Activated CD4-positive, alpha-beta memory T cell treated with anti-CD3 and anti-CD28 coated beads, Interleukin-2, amount 10 ng/mL, durations not matched to agents 7 days and 5 days (primary cell): Measurements from ENCODE around the gene DOCK3. TPM values are rescaled to one million over a fixed set of nuclear protein-coding genes. Genes with fewer than 3 reads are reported as not detected.
"Not testable (repeated sequence)": the region's sequence is repeated elsewhere in the genome, so short reads cannot be mapped to it uniquely, and the experiment has no call there.

Source experiments
- CTCF ChIA-PET: fragments of 350-600 bp; sonication (Branson Sonifier 250); formaldehyde crosslinking; loops from one replicate; lab custom pipeline; 2021; ENCODE audit warnings: antibody characterized with exemption, inconsistent platforms; lab: Charles Lee
- POLR2A ChIA-PET: fragments of 350-600 bp; sonication (Branson Sonifier 250); formaldehyde crosslinking; loops from one replicate; lab custom pipeline; 2021; ENCODE audit warnings: antibody characterized with exemption; lab: Charles Lee
- DNase-seq: peaks from one replicate; pipeline ENCODE4 v3.0.0-alpha.2; 2020
- H3K27ac Mint-ChIP-seq: one replicate; pipeline ENCODE4 v1.8.0; 2021; ENCODE audit warnings: mild to moderate bottlenecking, mixed read lengths
- H3K27me3 Mint-ChIP-seq: one replicate; pipeline ENCODE4 v1.8.0; 2021; ENCODE audit warnings: mixed read lengths
- H3K36me3 Mint-ChIP-seq: one replicate; pipeline ENCODE4 v1.8.0; 2021; ENCODE audit warnings: low read depth, mixed read lengths
- H3K4me1 Mint-ChIP-seq: one replicate; pipeline ENCODE4 v1.8.0; 2021; ENCODE audit warnings: mixed read lengths
- H3K4me3 Mint-ChIP-seq: one replicate; pipeline ENCODE4 v1.8.0; 2021; ENCODE audit warnings: mild to moderate bottlenecking, mixed read lengths
- H3K9me3 Mint-ChIP-seq: one replicate; pipeline ENCODE4 v1.8.0; 2021; ENCODE audit warnings: mixed read lengths
- total RNA-seq, 2 experiments: library from RNA; stranded (reverse); gene quantifications; one replicate each; pipeline ENCODE4 v1.2.3, GENCODE V29; 2021

The DOCK3 gene
- total RNA-seq, 2 experiments from 2014 or later = 1.6 to 1.7 TPM

GRCh38 chr3:51141573-51141972, 466.8 kb downstream of the DOCK3 start:
- no peaks in the 10 kb centered on the region for H3K27me3 Mint-ChIP-seq
- no peaks in the 10 kb centered on the region for H3K9me3 Mint-ChIP-seq
- ChIA-PET POLR2A (interaction anchor here (1.2 kb wide), 1 partner anchor 14 kb away, joined by 3 read pairs; no protein-coding TSS in a partner anchor), CTCF (interaction anchor here (0.7 kb wide), 1 partner anchor 192 kb away, joined by 3 read pairs; no protein-coding TSS in a partner anchor)
- H3K36me3 Mint-ChIP-seq = no peaks in the 10 kb centered on the region
- H3K27ac Mint-ChIP-seq = no peak overlapping the region
- no peak for DNase-seq
- no peaks in the 10 kb centered on the region for H3K4me1 Mint-ChIP-seq
- H3K4me3 Mint-ChIP-seq = no peak overlapping the region

GRCh38 chr3:51145811-51146585, 471.3 kb downstream of the DOCK3 start:
- POLR2A ChIA-PET = no interaction called here
- DNase-seq = no peak
- CTCF ChIA-PET = no interaction called here

DNA sequence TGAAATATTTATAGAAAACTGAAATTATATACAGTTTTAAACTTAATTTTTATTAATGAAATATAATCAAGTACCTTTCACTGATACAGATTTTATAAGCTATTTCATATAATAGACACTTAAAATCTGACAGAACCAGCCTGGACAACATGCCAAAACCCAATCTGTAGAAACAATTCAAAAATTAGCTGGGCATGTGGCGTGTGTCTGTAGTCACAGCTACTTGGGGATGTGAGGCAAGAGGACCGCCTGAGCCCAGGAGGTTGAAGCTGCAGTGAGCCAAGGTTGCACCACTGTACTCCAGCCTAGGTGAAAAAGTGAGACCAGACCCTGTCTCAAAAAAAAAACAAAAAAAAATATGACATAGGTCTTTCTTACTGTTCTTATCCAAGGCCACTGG, 472.1 kb downstream of the DOCK3 start:
- no peak for DNase-seq
- Mint-ChIP-seq H3K9me3 (peaks cover 5% of the 10 kb centered on the region), H3K4me1 (no peaks in the 10 kb centered on the region), H3K27me3 (no peaks in the 10 kb centered on the region), H3K27ac (no peak overlapping the region), H3K4me3 (no peak overlapping the region), H3K36me3 (peaks cover 9% of the 10 kb centered on the region)
- CTCF ChIA-PET = no interaction called here
- POLR2A ChIA-PET = interaction anchor here (0.6 kb wide), 1 partner anchor 198 kb away, joined by 3 read pairs; no protein-coding TSS in a partner anchor

More at GRCh38 chr3:51145811-51146585, 471.3 kb downstream of the DOCK3 start:
- Mint-ChIP-seq H3K9me3 (peaks cover 5% of the 10 kb centered on the region), H3K4me3 (no peak overlapping the region), H3K27me3 (no peaks in the 10 kb centered on the region), H3K4me1 (no peaks in the 10 kb centered on the region), H3K27ac (no peak overlapping the region), H3K36me3 (peaks cover 9% of the 10 kb centered on the region)

DNA sequence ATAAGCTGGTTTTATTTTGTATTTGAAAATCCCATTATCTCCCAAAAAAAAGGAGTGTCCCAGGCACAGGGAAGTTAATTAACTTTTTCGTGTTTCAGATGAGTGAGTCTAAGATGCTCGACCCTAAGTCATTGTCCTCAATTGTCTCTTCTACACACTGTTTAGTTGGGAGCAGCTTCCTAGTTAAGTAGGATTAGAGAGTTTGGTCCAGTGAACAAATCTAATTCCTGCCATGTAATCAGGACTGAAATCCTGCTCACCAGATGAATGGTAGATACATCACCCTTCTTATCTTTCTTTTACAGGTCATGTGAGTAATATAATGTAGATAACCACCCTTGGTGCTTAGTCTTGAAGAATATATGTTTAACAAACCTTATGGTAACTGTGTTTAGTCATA, 481.4 kb downstream of the DOCK3 start:
- DNase-seq = no peak
- H3K36me3 Mint-ChIP-seq = no peaks in the 10 kb centered on the region
- H3K27ac Mint-ChIP-seq = no peak overlapping the region
- no peaks in the 10 kb centered on the region for H3K4me1 Mint-ChIP-seq
- ChIA-PET POLR2A (no interaction called here), CTCF (no interaction called here)
- H3K4me3 Mint-ChIP-seq = no peak overlapping the region
- no peaks in the 10 kb centered on the region for H3K27me3 Mint-ChIP-seq
- H3K9me3 Mint-ChIP-seq = no peaks in the 10 kb centered on the region

GRCh38 chr3:51163051-51163450, 488.3 kb downstream of the DOCK3 start:
- no peaks in the 10 kb centered on the region for H3K36me3 Mint-ChIP-seq
- H3K4me1 Mint-ChIP-seq = no peaks in the 10 kb centered on the region
- no peak overlapping the region for H3K27ac Mint-ChIP-seq
- no peaks in the 10 kb centered on the region for H3K9me3 Mint-ChIP-seq
- ChIA-PET POLR2A (no interaction called here), CTCF (no interaction called here)
- DNase-seq = no peak
- no peak overlapping the region for H3K4me3 Mint-ChIP-seq
- no peaks in the 10 kb centered on the region for H3K27me3 Mint-ChIP-seq

DNA sequence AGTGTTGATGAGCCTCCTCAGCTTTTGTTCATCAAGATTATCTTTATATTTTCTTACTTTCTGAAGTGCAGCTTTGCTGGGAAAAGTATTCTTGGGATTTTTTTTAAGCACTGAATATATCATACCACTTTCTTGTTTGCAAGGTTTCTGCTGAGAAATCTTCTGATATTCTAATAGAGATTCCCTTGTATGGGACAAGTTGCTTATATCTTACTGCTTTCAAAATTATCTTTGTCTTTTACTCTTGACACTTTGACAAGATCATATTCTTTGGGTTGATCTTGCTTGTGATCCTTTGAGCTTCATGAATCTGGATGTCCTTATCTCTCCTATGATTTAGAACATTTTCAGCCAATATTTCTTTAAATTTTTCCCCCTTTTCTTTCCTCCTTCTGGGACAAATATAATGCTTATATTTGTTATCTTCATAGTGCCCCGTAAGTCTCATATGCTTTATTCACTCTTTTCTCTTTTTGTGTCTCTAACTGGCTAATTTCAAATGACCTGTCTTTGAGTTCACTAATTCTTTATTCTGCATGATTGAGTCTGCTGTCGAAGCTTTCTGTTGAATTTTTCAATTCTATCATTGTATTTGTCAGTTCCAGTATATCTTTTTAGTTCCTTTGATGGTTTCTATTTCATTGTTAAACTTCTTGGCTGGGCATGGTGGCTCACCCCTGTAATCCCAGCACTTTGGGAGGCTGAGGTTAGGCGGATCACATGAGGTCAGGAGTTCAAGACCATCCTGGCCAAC, 499.0 kb downstream of the DOCK3 start:
- ChIA-PET CTCF (no interaction called here), POLR2A (no interaction called here)
- DNase-seq = no peak
- H3K27ac Mint-ChIP-seq = no peak overlapping the region
- H3K4me3 Mint-ChIP-seq = no peak overlapping the region
- H3K27me3 Mint-ChIP-seq = no peaks in the 10 kb centered on the region
- H3K9me3 Mint-ChIP-seq = peaks cover 25% of the 10 kb centered on the region
- peaks cover 9% of the 10 kb centered on the region for H3K4me1 Mint-ChIP-seq
- peaks cover 19% of the 10 kb centered on the region for H3K36me3 Mint-ChIP-seq

DNA sequence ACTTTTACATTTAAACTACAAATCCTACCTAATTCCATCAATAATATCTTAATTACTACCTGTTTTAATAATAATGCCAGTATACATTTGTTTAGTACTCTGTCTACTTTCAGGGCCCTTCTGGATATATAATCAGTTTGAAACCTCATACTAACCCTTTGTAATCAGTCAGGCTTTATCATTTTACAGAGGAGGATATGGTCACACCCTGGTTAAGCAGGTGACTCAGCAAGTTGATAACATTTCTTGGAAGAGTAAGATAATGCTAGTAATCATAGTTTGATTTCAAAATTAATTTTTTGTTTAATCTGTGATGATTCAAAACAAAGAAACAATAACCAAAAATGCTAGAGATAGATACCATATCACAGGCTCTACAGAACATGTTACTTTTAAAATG, 502.2 kb downstream of the DOCK3 start:
- Mint-ChIP-seq H3K4me3 (no peak overlapping the region), H3K36me3 (peaks cover 19% of the 10 kb centered on the region), H3K27ac (no peak overlapping the region), H3K27me3 (no peaks in the 10 kb centered on the region), H3K9me3 (peaks cover 18% of the 10 kb centered on the region), H3K4me1 (peaks cover 9% of the 10 kb centered on the region)
- DNase-seq = no peak
- POLR2A ChIA-PET = no interaction called here
- CTCF ChIA-PET = no interaction called here

GRCh38 chr3:51186446-51186845, 511.7 kb downstream of the DOCK3 start:
- H3K27me3 Mint-ChIP-seq, H3K36me3 Mint-ChIP-seq, H3K4me3 Mint-ChIP-seq, POLR2A ChIA-PET, DNase-seq, CTCF ChIA-PET, H3K4me1 Mint-ChIP-seq, H3K27ac Mint-ChIP-seq, H3K9me3 Mint-ChIP-seq: not testable (repeated sequence)

GRCh38 chr3:51190199-51190598, 515.5 kb downstream of the DOCK3 start:
- H3K9me3 Mint-ChIP-seq = peaks cover 3% of the 10 kb centered on the region
- ChIA-PET POLR2A (no interaction called here), CTCF (no interaction called here)
- H3K4me3 Mint-ChIP-seq = no peak overlapping the region
- H3K27me3 Mint-ChIP-seq = no peaks in the 10 kb centered on the region
- no peak for DNase-seq
- peaks cover 6% of the 10 kb centered on the region for H3K4me1 Mint-ChIP-seq
- H3K36me3 Mint-ChIP-seq = no peaks in the 10 kb centered on the region
- H3K27ac Mint-ChIP-seq = no peak overlapping the region

- no peak overlapping the region for H3K27ac Mint-ChIP-seq
- no peaks in the 10 kb centered on the region for H3K36me3 Mint-ChIP-seq
- peaks cover 8% of the 10 kb centered on the region for H3K4me1 Mint-ChIP-seq
- no peak overlapping the region for H3K4me3 Mint-ChIP-seq
- POLR2A ChIA-PET = no interaction called here
- H3K27me3 Mint-ChIP-seq = no peaks in the 10 kb centered on the region
- H3K9me3 Mint-ChIP-seq = peaks cover 3% of the 10 kb centered on the region
- CTCF ChIA-PET = interaction anchor here (1.1 kb wide), 1 partner anchor 219 kb away, joined by 3 read pairs; no protein-coding TSS in a partner anchor
- no peak for DNase-seq
Measured at GRCh38 chr3:51190827-51191226, 516.1 kb downstream of the DOCK3 start.

GRCh38 chr3:51191768-51192167, 517.0 kb downstream of the DOCK3 start:
- Mint-ChIP-seq H3K36me3 (no peaks in the 10 kb centered on the region), H3K9me3 (peaks cover 3% of the 10 kb centered on the region), H3K4me3 (no peak overlapping the region), H3K27me3 (no peaks in the 10 kb centered on the region), H3K4me1 (peaks cover 8% of the 10 kb centered on the region), H3K27ac (no peak overlapping the region)
- ChIA-PET POLR2A (no interaction called here), CTCF (interaction anchor here (1.1 kb wide), 1 partner anchor 220 kb away, joined by 3 read pairs; no protein-coding TSS in a partner anchor)
- no peak for DNase-seq

GRCh38 chr3:51198477-51198876, 523.8 kb downstream of the DOCK3 start:
- no peaks in the 10 kb centered on the region for H3K36me3 Mint-ChIP-seq
- CTCF ChIA-PET = interaction anchor here (1.0 kb wide), 1 partner anchor 215 kb away, joined by 3 read pairs; no protein-coding TSS in a partner anchor

GRCh38 chr3:51199296-51199695, 524.6 kb downstream of the DOCK3 start:
- H3K27ac Mint-ChIP-seq, DNase-seq: not testable (repeated sequence)

More at GRCh38 chr3:51198477-51198876, 523.8 kb downstream of the DOCK3 start:
- POLR2A ChIA-PET = no interaction called here
- H3K27me3 Mint-ChIP-seq = no peaks in the 10 kb centered on the region
- no peak for DNase-seq
- H3K4me1 Mint-ChIP-seq = peaks cover 8% of the 10 kb centered on the region
- H3K9me3 Mint-ChIP-seq = peaks cover 6% of the 10 kb centered on the region
- H3K27ac Mint-ChIP-seq = no peak overlapping the region
- no peak overlapping the region for H3K4me3 Mint-ChIP-seq

More at GRCh38 chr3:51199296-51199695, 524.6 kb downstream of the DOCK3 start:
- H3K4me3 Mint-ChIP-seq, H3K27me3 Mint-ChIP-seq, CTCF ChIA-PET, H3K36me3 Mint-ChIP-seq, H3K4me1 Mint-ChIP-seq, H3K9me3 Mint-ChIP-seq: not testable (repeated sequence)
- POLR2A ChIA-PET = interaction anchor here (0.6 kb wide), 1 partner anchor 1963 kb away, joined by 4 read pairs; no protein-coding TSS in a partner anchor
